Head of caudate nucleus (tissue), 42 donors: ENCODE measurements around the gene OPTN.

Experiments used
- DNase-seq, 42 donors: peaks; one replicate each; pipeline versions ENCODE4 v3.0.0 to v3.0.0-alpha.2; 2020 to 2021; ENCODE audit warnings: mixed read lengths in 7 of 42
- intact Hi-C: fragments of 100-400 bp; cut with DNase I; formaldehyde crosslinking; loops from one replicate; pipeline ENCODE4 v1.15.0; 2022

The OPTN gene

GRCh38 chr10:13161857-13162271, 61.9 kb downstream of the OPTN start:
- DNase-seq = no peak
- intact Hi-C loops = loop anchor here (5.0 kb wide), 1 partner anchor 140 kb away; the partner anchor contains the start of gene PHYH

- intact Hi-C loops = loop anchor here (5.0 kb wide), 1 partner anchor 138 kb away; the partner anchor contains the start of gene PHYH
- DNase-seq = no peak
Measured at GRCh38 chr10:13163859-13164258, 63.9 kb downstream of the OPTN start.

GRCh38 chr10:13165177-13165576, 65.2 kb downstream of the OPTN start:
- intact Hi-C loops = no loop called here
- no peak for DNase-seq

- intact Hi-C loops = no loop called here
- no peak for DNase-seq
Measured at GRCh38 chr10:13167568-13167967, 67.6 kb downstream of the OPTN start.

- no peak for DNase-seq
- intact Hi-C loops = no loop called here
Measured at GRCh38 chr10:13168781-13169180, 68.8 kb downstream of the OPTN start.

- intact Hi-C loops = no loop called here
- DNase-seq = no peak
Measured at GRCh38 chr10:13173616-13174015, 73.7 kb downstream of the OPTN start.

GRCh38 chr10:13180788-13181187, 80.8 kb downstream of the OPTN start:
- intact Hi-C loops = no loop called here
- DNase-seq = no peak

GRCh38 chr10:13182424-13182823, 82.5 kb downstream of the OPTN start:
- intact Hi-C loops = no loop called here
- no peak for DNase-seq

- no peak for DNase-seq
- intact Hi-C loops = no loop called here
Measured at GRCh38 chr10:13183625-13184024, 83.7 kb downstream of the OPTN start.

GRCh38 chr10:13184276-13184675, 84.3 kb downstream of the OPTN start:
- intact Hi-C loops = no loop called here
- DNase-seq = no peak

GRCh38 chr10:13184730-13185514, 85.0 kb downstream of the OPTN start:
- no peak for DNase-seq
- intact Hi-C loops = no loop called here

GRCh38 chr10:13187135-13187534, 87.2 kb downstream of the OPTN start:
- intact Hi-C loops = no loop called here
- DNase-seq = no peak
